ENCODE results near the gene NPAS3. TPM values are rescaled to one million over a fixed set of nuclear protein-coding genes. Genes with fewer than 3 reads are reported as not detected.

NPAS3 gene
- total RNA-seq, 1 experiment from 2014 or later = 15.6 TPM

DNA sequence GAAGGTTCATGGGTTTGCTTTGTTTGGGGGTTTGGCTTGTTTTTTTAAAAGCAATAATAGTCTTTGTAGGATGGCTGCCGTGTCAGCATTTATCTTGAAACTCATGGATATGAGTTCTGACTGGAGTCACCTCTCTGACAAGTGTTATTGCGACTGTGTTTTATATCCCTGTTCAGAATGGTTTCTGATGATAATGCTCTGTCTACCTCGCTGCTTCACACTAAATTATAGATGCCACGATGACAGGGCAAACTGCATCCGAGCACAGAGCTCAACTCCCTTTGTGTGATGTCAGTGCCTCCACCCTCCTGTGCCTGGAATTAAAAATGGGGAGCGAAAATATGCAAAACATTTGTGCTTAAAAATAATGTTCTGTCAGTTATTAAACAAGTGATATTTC, 761.4 kb downstream of the NPAS3 start:
- intact Hi-C loops (cut with micrococcal nuclease; ENCODE audit: unreplicated experiment) = no loop called here
- no peak overlapping the region for H3K27ac ChIP-seq (ENCODE audit: low read depth, low read length, poor library complexity, severe bottlenecking)
- no peaks in the 10 kb centered on the region for H3K4me1 ChIP-seq (ENCODE audit: insufficient read depth, low read length, poor library complexity, severe bottlenecking)
- no peaks in the 10 kb centered on the region for H3K9me3 ChIP-seq (ENCODE audit: low read depth, low read length, poor library complexity, severe bottlenecking)
- POLR2A ChIA-PET (ENCODE audit: low non-redundant PET) = no interaction called here
- CTCF ChIA-PET = no interaction called here
- no peaks in the 10 kb centered on the region for H3K27me3 ChIP-seq (replicated peaks; ENCODE audit: insufficient read depth, low read depth, low read length, poor library complexity)
- TF ChIP-seq EZH2 (IDR thresholded peaks at IDR 0.05; ENCODE audit: borderline replicate concordance, low read depth, low read length, poor library complexity, severe bottlenecking) (no peak), CTCF (conservative IDR thresholded peaks at IDR 0.05; ENCODE audit: low read depth, low read length) (no peak)
- no peaks in the 10 kb centered on the region for H3K36me3 ChIP-seq (ENCODE audit: insufficient read depth, low read length, poor library complexity, severe bottlenecking)
- no TSS peak for BruUV-seq (replicated peaks)
- DNase-seq (ENCODE audit: low spot score) = no peak
- H3K4me3 ChIP-seq (ENCODE audit: low read depth, low read length, poor library complexity, severe bottlenecking) = no peak overlapping the region

DNA sequence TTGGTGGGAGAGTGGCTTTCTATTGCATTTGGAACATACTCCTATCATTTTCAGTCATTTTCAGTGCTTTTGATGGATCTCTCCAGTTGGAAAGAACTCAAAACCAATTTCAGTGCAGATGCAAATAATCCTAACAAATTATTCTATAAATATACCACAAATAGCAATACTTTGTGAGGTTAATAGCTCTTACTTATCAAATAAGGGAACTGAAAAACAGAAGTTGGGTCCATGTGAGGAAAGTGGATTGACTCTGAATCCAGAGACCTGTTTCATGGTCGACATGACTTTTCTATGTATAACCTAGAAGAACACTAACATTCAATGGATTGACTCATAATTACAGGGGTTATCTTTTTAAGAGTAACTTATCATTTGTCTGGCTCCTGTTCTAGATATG, 763.6 kb downstream of the NPAS3 start:
- TF ChIP-seq CTCF (conservative IDR thresholded peaks at IDR 0.05; ENCODE audit: low read depth, low read length) = no peak
- no TSS peak for BruUV-seq (replicated peaks)

DNA sequence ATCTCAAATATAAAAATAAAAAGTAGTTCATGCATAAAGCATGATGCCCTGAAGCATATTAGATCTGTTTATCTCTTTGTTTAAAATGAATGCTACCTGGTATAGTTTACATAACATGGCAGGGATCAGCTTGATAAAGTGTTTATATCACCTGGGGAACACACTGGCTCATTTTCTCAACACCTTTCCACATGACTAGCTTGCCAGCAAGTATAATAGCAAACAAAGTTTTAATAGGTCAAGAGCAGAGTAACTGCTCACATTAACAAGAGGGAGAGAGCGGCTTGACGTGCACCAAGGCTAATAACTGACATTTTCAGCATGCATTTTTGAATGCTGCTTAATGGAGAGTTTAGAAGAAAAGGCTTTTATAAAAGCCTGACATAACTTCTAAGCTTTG, 765.8 kb downstream of the NPAS3 start:
- intact Hi-C loops (cut with micrococcal nuclease; ENCODE audit: unreplicated experiment) = no loop called here
- DNase-seq (ENCODE audit: low spot score) = no peak
- no peaks in the 10 kb centered on the region for H3K9me3 ChIP-seq (ENCODE audit: low read depth, low read length, poor library complexity, severe bottlenecking)
- no peak overlapping the region for H3K27ac ChIP-seq (ENCODE audit: low read depth, low read length, poor library complexity, severe bottlenecking)
- no peak overlapping the region for H3K4me3 ChIP-seq (ENCODE audit: low read depth, low read length, poor library complexity, severe bottlenecking)
- H3K4me1 ChIP-seq (ENCODE audit: insufficient read depth, low read length, poor library complexity, severe bottlenecking) = no peaks in the 10 kb centered on the region
- POLR2A ChIA-PET (ENCODE audit: low non-redundant PET) = no interaction called here
- H3K36me3 ChIP-seq (ENCODE audit: insufficient read depth, low read length, poor library complexity, severe bottlenecking) = no peaks in the 10 kb centered on the region
- H3K27me3 ChIP-seq (replicated peaks; ENCODE audit: insufficient read depth, low read depth, low read length, poor library complexity) = no peaks in the 10 kb centered on the region
- BruUV-seq (replicated peaks) = no TSS peak
- CTCF ChIA-PET = no interaction called here
- TF ChIP-seq CTCF (conservative IDR thresholded peaks at IDR 0.05; ENCODE audit: low read depth, low read length) = no peak
- no peak for TF ChIP-seq EZH2 (IDR thresholded peaks at IDR 0.05; ENCODE audit: borderline replicate concordance, low read depth, low read length, poor library complexity, severe bottlenecking)

More for the DNA sequence above, 763.6 kb downstream of the NPAS3 start:
- no peak overlapping the region for H3K27ac ChIP-seq (ENCODE audit: low read depth, low read length, poor library complexity, severe bottlenecking)
- no peaks in the 10 kb centered on the region for H3K27me3 ChIP-seq (replicated peaks; ENCODE audit: insufficient read depth, low read depth, low read length, poor library complexity)
- H3K4me1 ChIP-seq (ENCODE audit: insufficient read depth, low read length, poor library complexity, severe bottlenecking) = no peaks in the 10 kb centered on the region
- H3K36me3 ChIP-seq (ENCODE audit: insufficient read depth, low read length, poor library complexity, severe bottlenecking) = no peaks in the 10 kb centered on the region
- no peak for DNase-seq (ENCODE audit: low spot score)
- H3K4me3 ChIP-seq (ENCODE audit: low read depth, low read length, poor library complexity, severe bottlenecking) = no peak overlapping the region
- ChIA-PET POLR2A (ENCODE audit: low non-redundant PET) (no interaction called here), CTCF (no interaction called here)
- intact Hi-C loops (cut with micrococcal nuclease; ENCODE audit: unreplicated experiment) = no loop called here
- H3K9me3 ChIP-seq (ENCODE audit: low read depth, low read length, poor library complexity, severe bottlenecking) = no peaks in the 10 kb centered on the region
